NT2/D1 (cell line): ENCODE measurements around the gene MT1X.

Experiments used
- SUZ12 ChIP-seq: IDR thresholded peaks from 2 replicates; pipeline ENCODE4 v1.6.1; 2011; ENCODE audit not compliant: insufficient read length, insufficient read depth; ENCODE audit errors: extremely low read depth
- YY1 ChIP-seq: IDR thresholded peaks from 2 replicates; pipeline ENCODE4 v1.6.1; 2011; ENCODE audit not compliant: insufficient read length, insufficient read depth
- ZNF274 ChIP-seq: IDR thresholded peaks from 2 replicates; pipeline ENCODE4 v1.6.1; 2011; ENCODE audit warnings: mild to moderate bottlenecking, low read depth, low read length

GRCh38 chr16:56732832-56733231 lies 50.6 kb downstream of the MT1X start:
- no peak for TF ChIP-seq ZNF274
- TF ChIP-seq SUZ12 = no peak
- TF ChIP-seq YY1 = no peak
